ENCODE results near the gene SF1. TPM values are rescaled to one million over a fixed set of nuclear protein-coding genes. Genes with fewer than 3 reads are reported as not detected.

The SF1 gene
- total RNA-seq, 2 experiments from 2014 or later = 247 to 535 TPM

DNA sequence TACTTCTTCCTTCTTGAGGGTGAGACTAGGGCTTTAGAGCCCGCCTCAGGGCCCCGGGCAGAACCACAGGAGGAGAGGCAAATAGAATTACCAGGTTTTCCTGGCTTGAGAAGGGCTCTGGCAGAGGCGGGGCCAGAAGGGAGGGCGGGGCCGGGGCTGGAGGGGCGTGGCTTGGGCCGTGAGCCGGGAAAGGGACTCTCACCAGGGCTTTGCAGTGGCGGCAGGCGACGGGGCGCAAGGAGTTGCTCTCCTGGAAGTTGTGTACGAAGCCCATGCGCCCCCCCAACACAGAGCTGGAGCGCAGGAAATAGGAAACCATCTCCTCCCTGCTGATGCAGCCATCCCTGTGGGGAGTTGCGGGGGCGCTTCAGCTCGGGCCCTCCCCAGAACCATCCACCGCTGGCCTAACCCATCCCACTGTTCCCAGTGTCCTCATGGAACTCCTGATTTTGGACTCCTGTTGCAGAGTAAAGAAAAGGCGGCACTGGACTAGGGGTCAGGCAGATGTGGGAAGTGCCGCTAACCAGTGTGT lies 48.4 kb downstream of the SF1 start:
- ChIA-PET CTCF (ENCODE audit: unreplicated experiment) (no interaction called here), POLR2A (no interaction called here)
- Histone ChIP-seq H3K4me2 (ENCODE audit: low read length) (no peak overlapping the region), H3K4me3 (ENCODE audit: low read depth, low read length, poor library complexity, severe bottlenecking) (no peak overlapping the region), H3K36me3 (ENCODE audit: insufficient read depth, low read length) (peaks cover 64% of the 10 kb centered on the region), H3K4me1 (ENCODE audit: insufficient read depth, low read length, poor library complexity, severe bottlenecking) (peaks cover 3% of the 10 kb centered on the region), H3K9me3 (ENCODE audit: low read length) (no peaks in the 10 kb centered on the region), H4K20me1 (ENCODE audit: insufficient read depth, low read length) (no peaks in the 10 kb centered on the region), H3K27ac (ENCODE audit: low read depth, low read length, poor library complexity, severe bottlenecking) (no peak overlapping the region), H3K9me2 (ENCODE audit: insufficient read depth, low read length) (no peaks in the 10 kb centered on the region), H2AFZ (ENCODE audit: low read length) (no peak overlapping the region), H3K79me2 (ENCODE audit: insufficient read depth, low read depth, low read length) (no peaks in the 10 kb centered on the region)
- no peak for TF ChIP-seq EZH2phosphoT487 (IDR thresholded peaks at IDR 0.05; ENCODE audit: borderline replicate concordance, low read depth, low read length)
- TF ChIP-seq, protein P1, sequence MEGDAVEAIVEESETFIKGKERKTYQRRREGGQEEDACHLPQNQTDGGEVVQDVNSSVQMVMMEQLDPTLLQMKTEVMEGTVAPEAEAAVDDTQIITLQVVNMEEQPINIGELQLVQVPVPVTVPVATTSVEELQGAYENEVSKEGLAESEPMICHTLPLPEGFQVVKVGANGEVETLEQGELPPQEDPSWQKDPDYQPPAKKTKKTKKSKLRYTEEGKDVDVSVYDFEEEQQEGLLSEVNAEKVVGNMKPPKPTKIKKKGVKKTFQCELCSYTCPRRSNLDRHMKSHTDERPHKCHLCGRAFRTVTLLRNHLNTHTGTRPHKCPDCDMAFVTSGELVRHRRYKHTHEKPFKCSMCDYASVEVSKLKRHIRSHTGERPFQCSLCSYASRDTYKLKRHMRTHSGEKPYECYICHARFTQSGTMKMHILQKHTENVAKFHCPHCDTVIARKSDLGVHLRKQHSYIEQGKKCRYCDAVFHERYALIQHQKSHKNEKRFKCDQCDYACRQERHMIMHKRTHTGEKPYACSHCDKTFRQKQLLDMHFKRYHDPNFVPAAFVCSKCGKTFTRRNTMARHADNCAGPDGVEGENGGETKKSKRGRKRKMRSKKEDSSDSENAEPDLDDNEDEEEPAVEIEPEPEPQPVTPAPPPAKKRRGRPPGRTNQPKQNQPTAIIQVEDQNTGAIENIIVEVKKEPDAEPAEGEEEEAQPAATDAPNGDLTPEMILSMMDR (conservative IDR thresholded peaks at IDR 0.05; ENCODE audit: low read length) = no peak
- no peak for DNase-seq (ENCODE audit: low spot score)
- intact Hi-C loops (cut with micrococcal nuclease; ENCODE audit: unreplicated experiment) = no loop called here
- no TSS peak for BruUV-seq (replicated peaks)

DNA sequence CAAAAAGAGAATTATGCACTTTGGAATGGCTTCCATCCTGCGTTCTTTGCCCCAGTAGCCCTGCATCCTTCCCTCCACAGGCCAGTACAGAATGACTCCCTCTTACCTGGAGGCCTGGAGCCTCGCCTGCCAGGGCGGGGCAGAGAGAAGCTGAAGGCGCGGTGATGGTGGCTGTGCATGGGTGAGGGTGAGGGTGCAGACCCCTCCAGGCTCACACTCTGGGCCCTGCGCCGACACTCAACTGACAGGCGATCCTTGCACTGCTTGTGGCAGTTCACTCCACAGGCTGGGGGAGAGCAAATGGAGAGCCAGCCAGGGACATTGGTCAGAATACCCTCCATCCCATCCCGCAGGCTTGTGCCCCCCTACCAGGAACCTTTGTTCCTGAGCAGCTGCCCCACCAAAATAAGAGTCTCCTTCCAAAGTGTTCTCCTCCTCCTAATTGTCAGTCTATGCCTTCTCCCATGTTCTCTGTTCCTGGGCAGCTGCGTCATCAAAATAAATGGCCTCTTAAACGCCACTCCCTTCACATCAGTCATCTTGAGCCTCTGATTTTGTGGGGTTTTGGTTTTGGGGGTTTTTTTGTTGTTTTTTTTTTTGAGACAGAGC lies 49.5 kb downstream of the SF1 start:
- no peaks in the 10 kb centered on the region for H3K79me2 ChIP-seq (ENCODE audit: insufficient read depth, low read depth, low read length)
- no peak overlapping the region for H3K4me2 ChIP-seq (ENCODE audit: low read length)
- H3K4me3 ChIP-seq (ENCODE audit: low read depth, low read length, poor library complexity, severe bottlenecking) = no peak overlapping the region
- ChIA-PET POLR2A (no interaction called here), CTCF (ENCODE audit: unreplicated experiment) (no interaction called here)
- H3K9me2 ChIP-seq (ENCODE audit: insufficient read depth, low read length) = no peaks in the 10 kb centered on the region
- peaks cover 56% of the 10 kb centered on the region for H3K36me3 ChIP-seq (ENCODE audit: insufficient read depth, low read length)
- BruUV-seq (replicated peaks) = no TSS peak
- peaks cover 14% of the 10 kb centered on the region for H3K4me1 ChIP-seq (ENCODE audit: insufficient read depth, low read length, poor library complexity, severe bottlenecking)
- intact Hi-C loops (cut with micrococcal nuclease; ENCODE audit: unreplicated experiment) = no loop called here
- TF ChIP-seq EZH2phosphoT487 (IDR thresholded peaks at IDR 0.05; ENCODE audit: borderline replicate concordance, low read depth, low read length) = no peak
- TF ChIP-seq, protein P1 (conservative IDR thresholded peaks at IDR 0.05; ENCODE audit: low read length) = no peak
- H3K9me3 ChIP-seq (ENCODE audit: low read length) = no peaks in the 10 kb centered on the region
- H4K20me1 ChIP-seq (ENCODE audit: insufficient read depth, low read length) = no peaks in the 10 kb centered on the region
- no peak overlapping the region for H2AFZ ChIP-seq (ENCODE audit: low read length)
- no peak overlapping the region for H3K27ac ChIP-seq (ENCODE audit: low read depth, low read length, poor library complexity, severe bottlenecking)
- no peak for DNase-seq (ENCODE audit: low spot score)

DNA sequence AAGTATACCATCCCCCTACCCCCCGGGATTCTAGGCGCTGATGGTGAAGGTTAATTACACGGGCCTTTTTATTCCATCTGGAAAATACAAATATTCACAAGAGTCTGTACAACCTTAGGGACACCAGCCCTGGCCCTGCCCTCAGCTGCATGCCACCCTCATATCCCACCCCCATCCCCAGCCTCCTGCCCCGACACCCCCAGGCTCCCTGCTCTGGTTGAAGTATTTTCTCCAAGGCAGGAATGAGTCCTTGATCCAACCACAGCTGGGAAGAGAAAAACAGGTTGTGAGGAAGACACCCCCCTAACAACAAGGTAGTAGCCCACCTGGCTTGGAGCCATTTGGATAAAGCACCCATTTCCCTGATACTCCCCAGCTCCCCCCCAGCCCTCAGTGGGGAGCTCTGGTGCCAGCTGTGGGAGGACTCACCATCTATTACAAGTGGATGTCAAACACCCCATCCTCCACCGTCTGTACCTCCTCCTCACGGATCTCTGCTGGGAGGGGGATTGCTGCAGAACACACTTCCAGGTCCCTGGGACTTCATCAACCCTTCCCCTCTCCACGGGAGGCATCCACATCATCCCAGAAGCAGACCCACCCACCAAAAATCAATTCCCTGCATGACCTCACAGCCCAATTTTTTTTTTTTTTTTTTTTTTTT lies 51.3 kb downstream of the SF1 start:
- TF ChIP-seq, protein P1 (conservative IDR thresholded peaks at IDR 0.05; ENCODE audit: low read length) = no peak
- no peak for TF ChIP-seq EZH2phosphoT487 (IDR thresholded peaks at IDR 0.05; ENCODE audit: borderline replicate concordance, low read depth, low read length)
- Histone ChIP-seq H3K4me1 (ENCODE audit: insufficient read depth, low read length, poor library complexity, severe bottlenecking) (peaks cover 18% of the 10 kb centered on the region), H3K4me3 (ENCODE audit: low read depth, low read length, poor library complexity, severe bottlenecking) (no peak overlapping the region), H4K20me1 (ENCODE audit: insufficient read depth, low read length) (no peaks in the 10 kb centered on the region), H3K36me3 (ENCODE audit: insufficient read depth, low read length) (peaks cover 40% of the 10 kb centered on the region), H3K9me3 (ENCODE audit: low read length) (no peaks in the 10 kb centered on the region), H2AFZ (ENCODE audit: low read length) (no peak overlapping the region), H3K4me2 (ENCODE audit: low read length) (no peak overlapping the region), H3K9me2 (ENCODE audit: insufficient read depth, low read length) (no peaks in the 10 kb centered on the region), H3K79me2 (ENCODE audit: insufficient read depth, low read depth, low read length) (no peaks in the 10 kb centered on the region), H3K27ac (ENCODE audit: low read depth, low read length, poor library complexity, severe bottlenecking) (no peak overlapping the region)
- no TSS peak for BruUV-seq (replicated peaks)
- CTCF ChIA-PET (ENCODE audit: unreplicated experiment) = no interaction called here
- POLR2A ChIA-PET = no interaction called here
- DNase-seq (ENCODE audit: low spot score) = no peak
- intact Hi-C loops (cut with micrococcal nuclease; ENCODE audit: unreplicated experiment) = no loop called here
